NCI-H526 treated with DMSO at 0.1 percent for 48 hours (cell line): ENCODE measurements around the gene PRKCD.
"Not testable (repeated sequence)": the region's sequence is repeated elsewhere in the genome, so short reads cannot be mapped to it uniquely, and the experiment has no call there.

ENCODE experiments used
- DNase-seq: peaks from one replicate; lab custom pipeline; 2025; lab: John Stamatoyannopoulos, UW

PRKCD gene

GRCh38 chr3:53139906-53140846 lies 20.8 kb upstream of the PRKCD start:
- DNase-seq: no peak

GRCh38 chr3:53140847-53141845 lies 19.9 kb upstream of the PRKCD start:
- DNase-seq: no peak

GRCh38 chr3:53142986-53143385 lies 18.0 kb upstream of the PRKCD start:
- no peak for DNase-seq

- DNase-seq: no peak
Measured at GRCh38 chr3:53144446-53144845, 16.6 kb upstream of the PRKCD start.

- peak; percentile 67 for DNase-seq
Measured at GRCh38 chr3:53144862-53145712, 15.9 kb upstream of the PRKCD start.

- DNase-seq: no peak
Measured at GRCh38 chr3:53145713-53146080, 15.3 kb upstream of the PRKCD start.

GRCh38 chr3:53146319-53146891 lies 14.6 kb upstream of the PRKCD start:
- DNase-seq: no peak

- DNase-seq: no peak
Measured at GRCh38 chr3:53147151-53147902, 13.7 kb upstream of the PRKCD start.

GRCh38 chr3:53147903-53148400 lies 13.1 kb upstream of the PRKCD start:
- DNase-seq: no peak

- no peak for DNase-seq
Measured at GRCh38 chr3:53149006-53149690, 11.9 kb upstream of the PRKCD start.

- no peak for DNase-seq
Measured at GRCh38 chr3:53149699-53150098, 11.3 kb upstream of the PRKCD start.

GRCh38 chr3:53150247-53151085 lies 10.5 kb upstream of the PRKCD start:
- no peak for DNase-seq

GRCh38 chr3:53151086-53151438 lies 9.9 kb upstream of the PRKCD start:
- not testable (repeated sequence) for DNase-seq

- DNase-seq: no peak
Measured at GRCh38 chr3:53151465-53151864, 9.5 kb upstream of the PRKCD start.

GRCh38 chr3:53151870-53152660 lies 8.9 kb upstream of the PRKCD start:
- no peak for DNase-seq

- DNase-seq: no peak
Measured at GRCh38 chr3:53153264-53153823, 7.7 kb upstream of the PRKCD start.

GRCh38 chr3:53153980-53154379 lies 7.0 kb upstream of the PRKCD start:
- DNase-seq: no peak

- DNase-seq: no peak
Measured at GRCh38 chr3:53154881-53155285, 6.1 kb upstream of the PRKCD start.
